ENCODE data around the gene PARD3B. TPM values are rescaled to one million over a fixed set of nuclear protein-coding genes. Genes with fewer than 3 reads are reported as not detected.

PARD3B gene
- total RNA-seq, 1 donor from 2014 or later, result 4.5 TPM

DNA sequence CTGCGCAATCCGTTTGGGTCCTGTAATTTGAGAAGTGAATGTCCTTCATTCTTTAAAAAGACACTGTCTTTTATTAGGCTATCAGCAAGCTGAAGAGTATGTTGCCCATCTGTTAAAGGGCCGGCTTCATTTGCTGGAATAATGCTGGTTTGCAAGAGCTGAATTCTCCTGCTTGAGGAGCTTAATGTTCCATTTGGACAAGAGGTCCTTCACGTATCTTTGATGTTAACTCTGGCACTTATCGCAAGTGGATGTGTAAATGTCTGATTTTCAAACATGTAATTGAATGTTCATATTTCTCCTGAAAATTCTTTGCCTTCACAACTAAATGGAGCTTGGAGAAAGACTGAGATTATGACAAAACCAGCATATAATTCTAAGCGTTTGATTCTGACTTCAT is 856.2 kb downstream of the PARD3B start:
- FAIRE-seq (no peak), DNase-seq (ENCODE audit: low spot score in 2 of 2) (no peak)

GRCh38 chr2:205402011-205402410 is 856.7 kb downstream of the PARD3B start:
- FAIRE-seq (no peak), DNase-seq (ENCODE audit: low spot score in 2 of 2) (no peak)

GRCh38 chr2:205403244-205403825 is 858.1 kb downstream of the PARD3B start:
- DNase-seq (ENCODE audit: low spot score in 2 of 2) (no peak), FAIRE-seq (no peak)

DNA sequence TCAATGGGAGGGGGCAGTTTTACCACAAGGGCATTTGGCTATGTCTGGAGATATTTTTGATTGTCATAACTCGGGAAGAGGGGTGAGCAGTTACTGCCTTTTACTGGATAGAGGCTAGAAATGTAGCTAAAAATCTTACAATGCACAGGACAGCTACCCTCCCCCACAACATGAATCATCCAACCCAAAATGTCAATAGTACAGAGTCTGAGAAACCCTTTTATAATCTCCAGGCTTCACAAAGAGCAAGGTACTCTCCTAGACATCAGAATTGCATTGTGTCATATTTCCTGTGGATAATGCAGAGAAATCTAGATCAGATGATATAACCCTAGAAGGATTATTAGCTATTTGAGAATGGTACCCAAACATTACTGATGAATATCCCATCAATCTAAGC is 859.9 kb downstream of the PARD3B start:
- FAIRE-seq (no peak), DNase-seq (ENCODE audit: low spot score in 2 of 2) (no peak)

DNA sequence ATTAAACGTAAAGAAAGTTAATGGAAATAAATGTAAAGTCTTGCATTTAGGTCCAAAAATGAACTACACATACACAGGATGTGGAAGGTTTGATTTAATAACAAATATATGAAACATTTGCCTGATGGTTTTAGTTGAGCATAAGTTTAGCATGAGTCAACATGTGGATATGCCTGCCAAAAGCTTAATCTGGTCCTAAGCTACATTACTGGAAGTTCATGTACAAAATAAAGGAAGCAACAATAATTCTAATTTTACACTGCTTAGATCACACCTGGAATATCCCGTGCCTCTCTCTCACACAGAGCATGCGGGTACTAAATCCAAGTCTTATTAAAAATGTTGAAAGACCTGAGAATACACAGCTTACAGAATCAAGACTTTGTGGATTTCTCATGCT is 860.5 kb downstream of the PARD3B start:
- FAIRE-seq, result no peak
- no peak for DNase-seq (ENCODE audit: low spot score in 2 of 2)

GRCh38 chr2:205407984-205408383 is 862.7 kb downstream of the PARD3B start:
- FAIRE-seq, result no peak
- no peak for DNase-seq (ENCODE audit: low spot score in 2 of 2)

- DNase-seq (ENCODE audit: low spot score in 2 of 2), result no peak
- FAIRE-seq, result no peak
Observed at GRCh38 chr2:205408696-205409095, 863.4 kb downstream of the PARD3B start.

GRCh38 chr2:205409411-205409810 is 864.1 kb downstream of the PARD3B start:
- FAIRE-seq, result no peak
- DNase-seq (ENCODE audit: low spot score in 2 of 2), result no peak

DNA sequence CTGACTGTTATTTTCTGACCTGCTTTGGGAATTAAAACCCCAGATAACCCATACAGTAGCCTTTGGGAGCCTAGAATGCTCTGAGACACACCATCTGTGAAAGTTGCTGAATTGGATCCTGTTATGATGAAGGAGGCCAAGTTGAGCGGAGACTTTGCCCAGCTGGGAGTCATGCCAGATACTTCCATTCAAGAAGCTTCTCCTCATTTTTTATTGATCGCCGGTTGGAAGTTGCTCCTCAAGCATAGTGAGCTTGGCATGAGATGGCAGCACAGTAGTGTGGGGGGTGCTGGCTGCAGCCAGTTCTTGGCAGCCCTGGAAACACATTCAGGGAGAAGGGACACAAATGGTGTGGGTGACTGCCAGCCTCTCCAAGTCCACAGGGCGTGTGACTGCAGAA is 866.3 kb downstream of the PARD3B start:
- DNase-seq (ENCODE audit: low spot score in 2 of 2) (peak; percentile 1 to 6), FAIRE-seq (no peak)

GRCh38 chr2:205424326-205424725 is 879.1 kb downstream of the PARD3B start:
- FAIRE-seq, result no peak
- DNase-seq (ENCODE audit: low spot score in 2 of 2), result no peak

DNA sequence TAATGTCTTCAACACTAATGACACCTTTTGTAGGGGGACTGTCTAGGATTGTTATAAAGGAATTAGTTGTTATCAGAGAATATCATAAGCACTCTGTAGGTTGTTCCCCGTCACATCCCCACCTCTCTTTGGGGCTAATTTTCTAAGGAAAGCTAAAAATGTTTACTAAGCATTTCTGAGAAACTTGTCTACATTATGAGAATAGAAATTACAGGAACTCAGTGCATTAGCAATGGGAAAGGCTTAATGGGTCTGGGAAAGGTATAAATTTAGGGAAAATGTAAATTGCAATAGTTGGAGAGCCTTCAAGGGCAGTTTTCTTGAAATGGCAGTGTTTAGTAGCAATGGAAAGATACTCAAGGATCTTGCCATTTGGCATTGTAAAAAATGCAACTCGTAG is 879.8 kb downstream of the PARD3B start:
- no peak for FAIRE-seq
- DNase-seq (ENCODE audit: low spot score in 2 of 2), result no peak

DNA sequence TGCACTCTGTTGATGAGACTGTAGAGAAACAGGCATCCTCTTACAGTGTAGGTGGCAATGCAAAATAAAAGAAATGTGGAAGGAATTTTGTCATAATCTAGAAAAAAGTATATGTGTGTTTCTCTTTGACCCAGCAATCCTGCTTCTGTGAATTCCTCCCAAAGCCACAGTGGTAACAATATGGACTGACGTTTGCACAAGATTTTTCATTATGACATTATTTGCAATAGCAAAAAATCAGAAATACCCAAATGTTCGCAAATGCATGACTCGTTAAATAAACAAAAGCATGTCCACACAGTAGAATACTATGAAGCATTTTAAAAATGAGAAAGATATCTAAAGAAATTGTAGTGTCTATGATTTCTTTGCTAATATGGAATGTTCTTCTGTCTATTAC is 881.8 kb downstream of the PARD3B start:
- DNase-seq (ENCODE audit: low spot score in 2 of 2) (no peak), FAIRE-seq (no peak)

DNA sequence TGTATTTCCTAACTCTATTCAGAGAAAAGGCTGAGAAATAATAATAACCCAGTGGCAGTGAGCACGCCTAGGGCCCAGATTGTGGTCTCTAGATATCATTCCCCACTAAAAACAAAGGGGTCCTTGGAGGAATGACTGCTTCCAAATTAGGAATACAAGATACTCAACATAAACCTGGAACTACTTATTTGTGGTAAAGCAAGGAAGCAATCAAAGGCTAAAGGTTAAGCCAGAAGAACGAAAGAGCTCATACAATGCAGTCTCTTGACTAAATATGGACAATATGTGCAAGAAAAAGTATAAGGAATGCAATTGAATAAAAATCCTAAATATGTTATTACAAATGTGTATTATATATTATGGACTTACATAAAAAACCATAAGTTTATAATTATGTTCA is 883.5 kb downstream of the PARD3B start:
- FAIRE-seq, result no peak
- DNase-seq (ENCODE audit: low spot score in 2 of 2), result no peak

DNA sequence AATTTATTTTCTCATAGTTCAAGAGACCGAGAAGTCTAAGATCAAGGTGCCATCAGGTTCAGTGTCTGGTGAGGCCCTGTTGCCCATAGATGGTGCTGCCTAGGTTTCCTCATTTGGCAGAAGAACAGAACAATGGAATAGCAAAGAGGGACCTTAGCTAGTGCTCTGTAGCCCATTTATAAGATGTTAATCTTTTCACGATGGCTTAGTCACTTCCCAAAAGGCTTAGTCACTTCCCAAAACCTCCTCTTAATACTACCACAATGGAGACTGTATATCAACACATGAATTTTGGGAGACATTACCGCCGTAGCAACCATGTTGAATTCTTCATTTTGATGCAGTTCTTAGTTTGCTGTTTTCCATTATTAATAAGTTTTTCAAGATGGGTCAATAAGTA is 890.7 kb downstream of the PARD3B start:
- FAIRE-seq (no peak), DNase-seq (ENCODE audit: low spot score in 2 of 2) (no peak)

DNA sequence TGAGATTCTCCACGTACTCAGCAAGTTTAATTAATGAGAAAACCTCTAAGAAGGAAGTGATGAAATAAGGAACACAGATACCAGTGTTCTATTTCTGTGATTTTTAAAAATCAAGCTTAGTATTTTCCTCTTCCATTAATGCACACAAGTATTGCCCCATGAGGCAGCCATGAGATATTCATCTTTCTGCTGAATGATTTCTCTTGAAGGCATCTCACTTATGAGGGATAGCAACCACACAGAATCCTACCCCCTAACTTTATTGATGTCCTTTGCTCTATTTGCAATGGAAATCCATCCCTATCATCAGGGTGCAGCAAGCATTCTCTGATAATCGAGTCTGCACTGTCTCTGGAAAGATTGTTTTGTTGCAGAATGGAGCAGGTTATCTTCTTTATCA is 893.0 kb downstream of the PARD3B start:
- DNase-seq (ENCODE audit: low spot score in 2 of 2) (no peak), FAIRE-seq (no peak)

- no peak for FAIRE-seq
- no peak for DNase-seq (ENCODE audit: low spot score in 2 of 2)
Observed at GRCh38 chr2:205439621-205440020, 894.3 kb downstream of the PARD3B start.

GRCh38 chr2:205441524-205441923 is 896.2 kb downstream of the PARD3B start:
- DNase-seq (ENCODE audit: low spot score in 2 of 2) (no peak), FAIRE-seq (no peak)

DNA sequence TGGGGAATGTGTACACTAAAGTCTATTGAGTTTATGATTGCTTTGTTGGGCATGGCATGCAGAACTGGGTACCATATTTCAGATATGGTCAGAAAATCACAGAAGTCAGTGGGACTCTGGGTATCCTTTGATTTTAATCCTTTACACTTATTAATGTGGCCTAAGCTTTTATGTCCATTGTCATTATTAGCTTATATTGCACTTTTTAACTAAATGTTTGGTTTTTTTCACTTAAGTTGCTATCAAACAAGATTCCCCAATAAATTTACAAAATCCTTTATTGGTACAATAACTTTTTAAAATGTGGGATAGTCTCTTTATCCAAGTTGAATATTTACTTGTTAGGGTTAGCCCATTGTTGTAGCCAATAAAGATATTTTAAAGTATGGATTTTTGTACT is 902.9 kb downstream of the PARD3B start:
- DNase-seq (ENCODE audit: low spot score in 2 of 2) (no peak), FAIRE-seq (no peak)

- no peak for DNase-seq (ENCODE audit: low spot score in 2 of 2)
- FAIRE-seq, result no peak
Observed at GRCh38 chr2:205451901-205452512, 906.7 kb downstream of the PARD3B start.

DNA sequence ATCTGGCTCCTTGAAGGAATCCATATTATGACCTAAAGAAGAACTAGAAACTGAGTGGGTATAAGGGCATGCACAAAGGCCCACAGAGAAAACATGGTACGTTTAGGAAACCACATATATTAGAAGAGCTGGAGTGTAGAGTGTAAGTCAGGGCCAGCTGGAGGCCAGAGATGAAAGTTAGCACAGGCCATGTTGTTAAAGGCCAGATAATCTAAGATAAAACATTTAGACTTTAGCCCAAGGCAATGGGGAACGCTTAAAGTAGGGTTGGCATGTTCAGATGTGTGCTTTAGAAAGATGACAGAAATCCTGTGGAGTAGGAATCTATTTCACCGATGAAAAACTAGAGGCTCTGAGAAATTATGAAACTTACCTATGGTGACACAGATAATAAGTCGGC is 907.9 kb downstream of the PARD3B start:
- FAIRE-seq, result no peak

GRCh38 chr2:205456682-205457081 is 911.4 kb downstream of the PARD3B start:
- peak; percentile 99 for FAIRE-seq
- DNase-seq (ENCODE audit: low spot score in 2 of 2), result no peak

More for the DNA sequence above, 907.9 kb downstream of the PARD3B start:
- DNase-seq (ENCODE audit: low spot score in 2 of 2), result no peak

DNA sequence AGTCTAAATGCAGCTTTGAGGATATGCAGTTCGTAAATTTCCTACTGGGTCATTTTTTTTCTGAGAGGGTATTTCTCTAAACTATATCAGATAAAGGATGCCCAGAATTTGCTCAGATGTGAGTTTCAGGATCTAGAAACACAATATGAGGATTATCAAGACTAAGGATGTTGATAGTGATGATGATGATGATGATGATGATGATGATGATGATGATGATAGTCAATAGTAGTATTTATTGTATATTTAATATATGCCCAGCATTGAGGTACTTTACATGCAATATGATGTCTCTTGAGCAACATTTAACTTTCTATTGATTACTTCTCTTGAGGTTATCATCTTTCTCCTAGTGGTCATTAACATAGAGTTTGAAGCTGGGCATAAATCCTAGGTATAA is 914.9 kb downstream of the PARD3B start:
- DNase-seq (ENCODE audit: low spot score in 2 of 2), result no peak
- FAIRE-seq, result no peak

DNA sequence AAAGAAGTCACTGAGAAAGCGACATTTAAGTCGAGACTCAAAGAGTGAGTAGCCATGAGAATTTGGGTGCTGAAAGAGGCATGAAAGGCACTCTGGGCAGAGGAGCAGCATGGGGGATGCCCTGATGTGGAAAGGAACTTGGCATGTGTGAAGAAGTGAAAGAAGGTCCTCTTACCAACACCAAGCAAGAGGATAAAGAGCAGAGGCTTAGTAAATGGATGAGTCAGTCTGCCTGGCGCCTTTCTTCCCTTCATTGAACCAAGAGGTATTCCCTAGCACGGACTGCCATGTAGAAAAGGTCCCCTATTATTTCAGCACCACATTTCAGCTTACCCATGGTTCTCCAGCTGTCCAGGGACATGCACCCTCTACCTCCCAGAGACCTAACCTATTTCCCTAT is 915.9 kb downstream of the PARD3B start:
- DNase-seq (ENCODE audit: low spot score in 2 of 2) (no peak), FAIRE-seq (no peak)

All from frontal cortex (tissue), 4 donors.